Measurements from ENCODE around the gene SND1.

The SND1 gene

DNA sequence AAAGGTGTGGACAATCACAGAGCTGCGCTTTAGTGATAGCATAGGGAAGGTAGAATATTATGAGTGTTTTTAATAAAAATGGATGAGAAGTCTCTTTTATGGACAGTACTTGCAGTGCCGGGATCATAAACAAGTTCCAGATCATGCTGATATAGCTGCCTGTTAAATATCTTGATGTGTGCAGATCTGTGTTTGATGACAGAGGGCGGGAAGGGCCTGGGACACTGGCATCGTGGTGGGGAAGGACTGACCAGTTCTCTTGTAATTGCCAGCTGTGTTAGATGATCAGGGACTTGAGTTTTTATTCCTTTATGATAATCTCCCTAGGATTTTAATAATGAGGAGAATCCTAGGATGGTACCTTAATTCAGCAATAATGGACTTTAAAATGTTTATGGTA is 14.6 kb downstream of the SND1 start:
- TF ChIP-seq CTCF (IDR thresholded peaks at IDR 0.05; ENCODE audit: low read depth, low read length) = no peak
- H3K9me3 ChIP-seq (ENCODE audit: severe bottlenecking) = no peaks in the 10 kb centered on the region
- no peak overlapping the region for H3K4me3 ChIP-seq (ENCODE audit: low read depth, low read length)
- no peaks in the 10 kb centered on the region; the same call in 1 of the 2 replicates for H3K36me3 ChIP-seq
- no peaks in the 10 kb centered on the region for H3K27me3 ChIP-seq (ENCODE audit: insufficient read depth, low read depth, severe bottlenecking)
- no peak overlapping the region for H3K27ac ChIP-seq
- DNase-seq = no peak

DNA sequence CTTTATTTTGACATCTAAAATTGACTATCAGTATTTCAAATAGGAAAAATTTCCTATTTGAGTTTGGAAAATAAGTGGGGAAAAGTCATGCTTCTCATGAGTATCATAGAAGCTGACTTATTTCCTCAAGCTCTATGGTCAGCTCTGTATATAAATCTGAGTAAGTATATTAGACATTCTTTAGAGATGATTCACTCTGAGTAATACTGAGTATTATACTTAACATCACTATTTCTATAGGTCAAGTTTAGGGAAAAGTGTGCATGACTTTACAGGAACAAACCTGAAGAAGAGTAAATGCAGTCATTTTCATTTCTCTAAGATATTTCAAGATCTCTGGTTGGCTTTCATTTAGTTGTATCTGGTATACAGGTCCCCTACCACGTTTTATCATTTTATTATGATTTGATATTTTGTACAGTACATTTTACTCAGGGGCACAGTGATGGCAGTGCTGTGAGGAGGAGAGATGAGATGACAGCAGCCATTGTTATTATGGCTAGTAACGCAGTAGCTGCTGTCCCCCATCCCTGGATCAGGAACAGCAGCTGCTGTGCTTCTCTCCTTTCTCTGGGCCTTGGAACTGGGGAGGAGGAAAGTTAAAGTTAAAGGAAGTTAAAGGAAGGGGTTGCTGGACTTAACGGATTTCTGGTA is 15.2 kb downstream of the SND1 start:
- DNase-seq = no peak
- no peak overlapping the region for H3K4me3 ChIP-seq (ENCODE audit: low read depth, low read length)
- H3K9me3 ChIP-seq (ENCODE audit: severe bottlenecking) = no peaks in the 10 kb centered on the region
- H3K27me3 ChIP-seq (ENCODE audit: insufficient read depth, low read depth, severe bottlenecking) = no peaks in the 10 kb centered on the region
- no peaks in the 10 kb centered on the region; the same call in 1 of the 2 replicates for H3K36me3 ChIP-seq
- no peak overlapping the region for H3K27ac ChIP-seq
- TF ChIP-seq CTCF (IDR thresholded peaks at IDR 0.05; ENCODE audit: low read depth, low read length) = no peak

- H3K4me3 ChIP-seq (ENCODE audit: low read depth, low read length) = no peak overlapping the region
- no peak for TF ChIP-seq CTCF (IDR thresholded peaks at IDR 0.05; ENCODE audit: low read depth, low read length)
- H3K36me3 ChIP-seq = no peaks in the 10 kb centered on the region; the same call in 1 of the 2 replicates
- H3K27ac ChIP-seq = no peak overlapping the region
- no peaks in the 10 kb centered on the region for H3K9me3 ChIP-seq (ENCODE audit: severe bottlenecking)
- H3K27me3 ChIP-seq (ENCODE audit: insufficient read depth, low read depth, severe bottlenecking) = no peaks in the 10 kb centered on the region
- DNase-seq = no peak
Observed at GRCh38 chr7:127667759-127668530, 16.0 kb downstream of the SND1 start.

DNA sequence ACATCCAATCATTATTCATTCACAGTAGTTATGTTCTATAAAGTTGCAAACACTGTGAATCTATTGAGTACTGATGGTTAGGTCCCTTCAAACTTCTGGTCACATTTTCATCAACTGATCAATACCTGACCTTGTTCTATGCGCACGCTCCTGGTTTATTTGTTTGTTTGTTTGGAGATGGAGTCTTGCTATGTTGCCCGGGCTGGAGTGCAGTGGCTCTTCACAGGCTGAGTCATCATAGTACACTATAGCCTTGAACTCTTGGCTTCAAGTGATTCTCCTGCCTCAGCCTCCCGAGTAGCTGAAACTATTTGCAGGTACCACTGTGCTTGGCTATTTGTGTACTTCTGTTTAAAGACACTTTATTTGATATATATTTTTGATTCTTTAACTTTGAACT is 19.3 kb downstream of the SND1 start:
- no peak for DNase-seq
- H3K36me3 ChIP-seq = peaks cover 2% of the 10 kb centered on the region
- no peak overlapping the region for H3K4me3 ChIP-seq (ENCODE audit: low read depth, low read length)
- no peaks in the 10 kb centered on the region for H3K27me3 ChIP-seq (ENCODE audit: insufficient read depth, low read depth, severe bottlenecking)
- no peaks in the 10 kb centered on the region for H3K9me3 ChIP-seq (ENCODE audit: severe bottlenecking)
- H3K27ac ChIP-seq = no peak overlapping the region
- no peak for TF ChIP-seq CTCF (IDR thresholded peaks at IDR 0.05; ENCODE audit: low read depth, low read length)

DNA sequence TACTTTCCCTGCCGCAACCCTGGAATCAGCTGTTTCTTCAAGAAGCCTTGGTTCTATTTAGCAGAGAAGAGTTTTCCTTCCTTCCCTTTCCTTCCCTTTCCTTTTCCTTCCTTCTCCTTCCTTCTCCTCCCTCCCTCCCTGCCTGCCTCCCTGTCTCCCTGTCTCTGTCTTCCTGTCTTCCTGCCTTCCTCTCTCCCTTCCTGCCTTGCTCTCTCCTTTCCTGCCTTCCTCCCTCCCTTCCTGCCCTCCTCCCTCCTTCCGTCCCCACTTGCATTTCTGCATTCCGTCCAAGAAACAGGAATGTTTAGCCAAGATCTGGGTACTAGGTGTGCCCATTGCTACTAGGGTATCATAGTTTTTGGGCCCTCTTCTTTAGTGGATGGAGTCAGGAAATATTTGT is 21.9 kb downstream of the SND1 start:
- H3K27me3 ChIP-seq (ENCODE audit: insufficient read depth, low read depth, severe bottlenecking) = no peaks in the 10 kb centered on the region
- no peak overlapping the region for H3K27ac ChIP-seq
- DNase-seq = no peak
- H3K36me3 ChIP-seq = peaks cover 9% of the 10 kb centered on the region
- no peaks in the 10 kb centered on the region for H3K9me3 ChIP-seq (ENCODE audit: severe bottlenecking)
- no peak overlapping the region for H3K4me3 ChIP-seq (ENCODE audit: low read depth, low read length)
- TF ChIP-seq CTCF (IDR thresholded peaks at IDR 0.05; ENCODE audit: low read depth, low read length) = no peak
